Type B pancreatic cell (in vitro differentiated cells): Measurements from ENCODE around the gene STPG4. TPM values are rescaled to one million over a fixed set of nuclear protein-coding genes. Genes with fewer than 3 reads are reported as not detected.

Experiments used
- DNase-seq: peaks from one replicate; pipeline ENCODE4 v3.0.0; 2021; ENCODE audit warnings: mixed read lengths; ENCODE audit not compliant: unreplicated experiment; ENCODE audit errors: extremely low spot score
- H3K27ac Mint-ChIP-seq: 2 replicates; pipeline ENCODE4 v1.8.0; 2021; ENCODE audit warnings: mild to moderate bottlenecking, mixed read lengths
- H3K27me3 Mint-ChIP-seq: 2 replicates; pipeline ENCODE4 v1.8.0; 2021; ENCODE audit warnings: mixed read lengths
- H3K36me3 Mint-ChIP-seq: 2 replicates; pipeline ENCODE4 v1.8.0; 2021; ENCODE audit warnings: mixed read lengths
- H3K4me1 Mint-ChIP-seq: one replicate; pipeline ENCODE4 v1.8.0; 2021; ENCODE audit warnings: mixed read lengths; ENCODE audit not compliant: unreplicated experiment
- H3K4me3 Mint-ChIP-seq: 2 replicates; pipeline ENCODE4 v1.8.0; 2021; ENCODE audit warnings: mild to moderate bottlenecking, mixed read lengths
- H3K9me3 Mint-ChIP-seq: 2 replicates; pipeline ENCODE4 v1.8.0; 2021; ENCODE audit warnings: mixed read lengths
- CTCF ChIP-seq: fragments of 200-600 bp; sonication (generic); conservative IDR thresholded peaks from 2 replicates; pipeline ENCODE4 v1.5.0; 2021; ENCODE audit warnings: antibody characterized with exemption, mild to moderate bottlenecking
- total RNA-seq: library from RNA; stranded (reverse); gene quantifications from 2 replicates; pipeline ENCODE4 v1.2.1, GENCODE V29; 2021; ENCODE audit warnings: low replicate concordance

Gene STPG4
- total RNA-seq, 1 donor from 2014 or later = 0.36 TPM

- Mint-ChIP-seq H3K9me3 (no peaks in the 10 kb centered on the region), H3K4me1 (peaks cover 30% of the 10 kb centered on the region), H3K27me3 (no peaks in the 10 kb centered on the region), H3K27ac (no peak overlapping the region), H3K4me3 (no peak overlapping the region), H3K36me3 (peaks cover 6% of the 10 kb centered on the region)
- DNase-seq = no peak
- no peak for TF ChIP-seq CTCF
Measured at GRCh38 chr2:47054036-47054555, 101.0 kb downstream of the STPG4 start.

GRCh38 chr2:47052847-47053246 is 102.3 kb downstream of the STPG4 start:
- no peak for TF ChIP-seq CTCF
- no peaks in the 10 kb centered on the region for H3K27me3 Mint-ChIP-seq
- no peak for DNase-seq
- no peaks in the 10 kb centered on the region for H3K9me3 Mint-ChIP-seq
- H3K4me3 Mint-ChIP-seq = no peak overlapping the region
- peaks cover 6% of the 10 kb centered on the region for H3K36me3 Mint-ChIP-seq
- H3K4me1 Mint-ChIP-seq = peaks cover 22% of the 10 kb centered on the region
- no peak overlapping the region for H3K27ac Mint-ChIP-seq

- Mint-ChIP-seq H3K4me1 (peaks cover 15% of the 10 kb centered on the region), H3K27ac (no peak overlapping the region), H3K27me3 (no peaks in the 10 kb centered on the region), H3K4me3 (no peak overlapping the region), H3K36me3 (peaks cover 6% of the 10 kb centered on the region), H3K9me3 (no peaks in the 10 kb centered on the region)
- DNase-seq = no peak
- TF ChIP-seq CTCF = no peak
Measured at GRCh38 chr2:47051562-47051961, 103.5 kb downstream of the STPG4 start.

- H3K27me3 Mint-ChIP-seq = no peaks in the 10 kb centered on the region
- DNase-seq = no peak
- peaks cover 7% of the 10 kb centered on the region for H3K4me1 Mint-ChIP-seq
- H3K9me3 Mint-ChIP-seq = no peaks in the 10 kb centered on the region
- no peak overlapping the region for H3K27ac Mint-ChIP-seq
- no peak for TF ChIP-seq CTCF
- peaks cover 6% of the 10 kb centered on the region for H3K36me3 Mint-ChIP-seq
- H3K4me3 Mint-ChIP-seq = no peak overlapping the region
Measured at GRCh38 chr2:47050762-47051161, 104.3 kb downstream of the STPG4 start.

- Mint-ChIP-seq H3K27ac (no peak overlapping the region), H3K4me3 (no peak overlapping the region), H3K36me3 (peaks cover 6% of the 10 kb centered on the region), H3K27me3 (no peaks in the 10 kb centered on the region), H3K9me3 (no peaks in the 10 kb centered on the region), H3K4me1 (peaks cover 5% of the 10 kb centered on the region)
- DNase-seq = no peak
- no peak for TF ChIP-seq CTCF
Measured at GRCh38 chr2:47050021-47050760, 104.9 kb downstream of the STPG4 start.
